Caco-2 (cell line): ENCODE results near the gene IL1RAPL1. TPM values are rescaled to one million over a fixed set of nuclear protein-coding genes. Genes with fewer than 3 reads are reported as not detected.

Experiments used
- BruUV-seq: library from RNA; stranded (reverse); fragments of 400-500 nt; replicated peaks from 2 replicates; lab custom pipeline; 2021; lab: Mats Ljungman, UMichigan
- CTCF ChIA-PET: fragments of 300-600 bp; sonication (Branson Sonifier 250); formaldehyde crosslinking; loops from one replicate; lab custom pipeline; 2022; ENCODE audit warnings: antibody characterized with exemption; lab: Charles Lee
- POLR2A ChIA-PET: fragments of 300-600 bp; sonication (Branson Sonifier 250); formaldehyde crosslinking; loops from one replicate; lab custom pipeline; 2022; ENCODE audit warnings: antibody characterized with exemption; lab: Charles Lee
- DNase-seq, 2 experiments: peaks; one replicate each; pipeline versions ENCODE4 v3.0.0 to v3.0.0-alpha.2; 2020 to 2022
- H3K27me3 ChIP-seq: replicated peaks from 2 replicates; pipeline ENCODE4 v1.6.0; 2011; ENCODE audit warnings: low read length; ENCODE audit not compliant: control insufficient read depth, insufficient read depth
- H3K36me3 ChIP-seq: 2 replicates; pipeline ENCODE4 v1.5.1; 2011; ENCODE audit warnings: low read length; ENCODE audit not compliant: control insufficient read depth, insufficient read depth
- H3K4me1 ChIP-seq: fragments of 250-450 bp; sonication (Bioruptor Pico); 2 replicates; pipeline ENCODE4 v1.5.1; 2020; ENCODE audit warnings: mild to moderate bottlenecking
- H3K4me3 ChIP-seq: 2 replicates; pipeline ENCODE4 v1.5.1; 2011; ENCODE audit warnings: low read depth, mild to moderate bottlenecking, control low read depth, low read length
- H3K9me3 ChIP-seq: fragments of 250-450 bp; sonication (Bioruptor Pico); 2 replicates; pipeline ENCODE4 v1.5.1; 2020; ENCODE audit warnings: mild to moderate bottlenecking, moderate library complexity
- H3K27ac Mint-ChIP-seq: one replicate; pipeline ENCODE4 v1.8.0; 2022; ENCODE audit warnings: mixed read lengths; ENCODE audit not compliant: unreplicated experiment
- H3K27me3 Mint-ChIP-seq: one replicate; pipeline ENCODE4 v1.8.0; 2022; ENCODE audit warnings: mixed read lengths; ENCODE audit not compliant: insufficient read depth, unreplicated experiment
- H3K36me3 Mint-ChIP-seq: one replicate; pipeline ENCODE4 v1.8.0; 2022; ENCODE audit warnings: mild to moderate bottlenecking, mixed read lengths; ENCODE audit not compliant: insufficient read depth, unreplicated experiment
- H3K4me1 Mint-ChIP-seq: one replicate; pipeline ENCODE4 v1.8.0; 2022; ENCODE audit warnings: low read depth, mixed read lengths; ENCODE audit not compliant: unreplicated experiment
- H3K4me3 Mint-ChIP-seq: one replicate; pipeline ENCODE4 v1.8.0; 2022; ENCODE audit warnings: mild to moderate bottlenecking, moderate library complexity, mixed read lengths; ENCODE audit not compliant: unreplicated experiment
- H3K9me3 Mint-ChIP-seq: one replicate; pipeline ENCODE4 v1.8.0; 2022; ENCODE audit warnings: mixed read lengths; ENCODE audit not compliant: unreplicated experiment
- CTCF ChIP-seq, 2 experiments: fragments of 200-600 bp in 1 of 2; IDR thresholded peaks; 1 replicate in 1 of 2; 2 replicates in 1 of 2; pipeline versions ENCODE4 v1.5.1 to v1.8.0; 2011 to 2022; ENCODE audit warnings: antibody characterized with exemption in 1 of 2, control low read depth in 1 of 2, inconsistent platforms in 1 of 2, low read depth in 1 of 2, low read length in 1 of 2, mild to moderate bottlenecking in 1 of 2, moderate library complexity in 1 of 2; ENCODE audit not compliant: insufficient read depth in 1 of 2, severe bottlenecking in 1 of 2, unreplicated experiment in 1 of 2
- intact Hi-C: fragments of 100-400 bp; cut with micrococcal nuclease; formaldehyde crosslinking; loops from one replicate; pipeline ENCODE4 v1.10.0; 2022; ENCODE audit not compliant: unreplicated experiment
- total RNA-seq: library from RNA; stranded (reverse); gene quantifications from 2 replicates; pipeline ENCODE4 v1.2.3, GENCODE V29; 2022

The IL1RAPL1 gene
- total RNA-seq, 1 experiment from 2014 or later = not detected

DNA sequence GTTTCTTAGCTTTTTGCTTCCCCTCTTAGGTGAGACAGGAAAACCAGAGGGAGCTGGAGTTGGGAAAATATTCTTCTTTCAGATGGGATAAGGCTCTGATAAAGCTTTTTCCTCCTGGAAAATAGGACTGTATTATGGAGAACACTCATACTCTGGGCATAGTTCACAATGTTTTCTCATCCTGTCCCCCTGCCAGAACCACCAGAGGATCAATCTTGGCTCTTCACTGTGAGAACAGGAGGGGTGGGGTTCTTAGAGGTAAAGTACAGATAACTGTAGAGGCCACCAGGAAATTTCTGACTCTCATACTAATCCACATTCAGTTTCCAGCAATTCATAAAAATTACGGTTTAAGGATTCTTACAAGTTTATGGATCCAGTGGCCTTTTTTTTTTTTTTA is 966.3 kb downstream of the IL1RAPL1 start:
- Histone ChIP-seq H3K4me1 (peaks cover 12% of the 10 kb centered on the region), H3K36me3 (no peaks in the 10 kb centered on the region), H3K9me3 (no peaks in the 10 kb centered on the region), H3K4me3 (no peak overlapping the region), H3K27me3 (no peaks in the 10 kb centered on the region)
- no TSS peak for BruUV-seq
- no peaks in the 10 kb centered on the region for H3K36me3 Mint-ChIP-seq
- CTCF ChIA-PET = no interaction called here
- no peak overlapping the region for H3K27ac Mint-ChIP-seq
- no peaks in the 10 kb centered on the region for H3K27me3 Mint-ChIP-seq
- POLR2A ChIA-PET = no interaction called here
- TF ChIP-seq CTCF (IDR thresholded peaks at IDR 0.05; ENCODE audit: insufficient read depth in 1 of 2, low read depth in 1 of 2, low read length in 1 of 2, severe bottlenecking in 1 of 2, unreplicated experiment in 1 of 2) = no peak
- H3K4me1 Mint-ChIP-seq = no peaks in the 10 kb centered on the region
- intact Hi-C loops = no loop called here
- H3K4me3 Mint-ChIP-seq = no peak overlapping the region
- DNase-seq = no peak
- no peaks in the 10 kb centered on the region for H3K9me3 Mint-ChIP-seq

- no peak for TF ChIP-seq CTCF (IDR thresholded peaks at IDR 0.05; ENCODE audit: insufficient read depth in 1 of 2, low read depth in 1 of 2, low read length in 1 of 2, severe bottlenecking in 1 of 2, unreplicated experiment in 1 of 2)
- no peak overlapping the region for H3K4me3 ChIP-seq
- H3K36me3 Mint-ChIP-seq = no peaks in the 10 kb centered on the region
- no TSS peak for BruUV-seq
- peaks cover 12% of the 10 kb centered on the region for H3K4me1 ChIP-seq
- H3K27me3 ChIP-seq = no peaks in the 10 kb centered on the region
- no peak overlapping the region for H3K27ac Mint-ChIP-seq
- no peaks in the 10 kb centered on the region for H3K9me3 ChIP-seq
- H3K36me3 ChIP-seq = no peaks in the 10 kb centered on the region
- ChIA-PET POLR2A (no interaction called here), CTCF (no interaction called here)
- H3K27me3 Mint-ChIP-seq = no peaks in the 10 kb centered on the region
- DNase-seq = no peak
- intact Hi-C loops = no loop called here
- H3K4me3 Mint-ChIP-seq = no peak overlapping the region
- no peaks in the 10 kb centered on the region for H3K4me1 Mint-ChIP-seq
- H3K9me3 Mint-ChIP-seq = peaks cover 4% of the 10 kb centered on the region
These were observed 968.3 kb downstream of the IL1RAPL1 start for GRCh38 chrX:29555465-29556091.

DNA sequence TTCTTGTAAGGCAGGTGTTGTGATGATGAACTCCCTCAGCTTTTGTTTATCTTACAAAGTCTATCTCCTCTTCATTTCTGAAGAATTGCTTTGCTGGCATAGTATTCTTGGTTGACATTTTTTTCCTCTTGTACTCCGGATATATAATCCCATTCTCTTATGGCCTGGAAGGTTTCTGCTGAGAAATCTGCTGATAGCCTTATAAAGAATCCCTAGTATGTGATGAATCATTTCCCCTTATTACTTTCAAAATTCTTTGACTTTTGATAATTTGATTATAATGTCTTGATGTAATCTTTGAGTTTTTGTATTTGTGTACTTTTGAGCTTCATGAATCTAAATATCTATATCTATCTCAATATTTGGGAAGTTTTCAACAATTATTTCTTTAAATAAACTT is 972.8 kb downstream of the IL1RAPL1 start:
- Histone ChIP-seq H3K36me3 (no peaks in the 10 kb centered on the region), H3K4me1 (peaks cover 10% of the 10 kb centered on the region), H3K4me3 (no peak overlapping the region), H3K27me3 (no peaks in the 10 kb centered on the region), H3K9me3 (no peaks in the 10 kb centered on the region)
- Mint-ChIP-seq H3K4me1 (no peaks in the 10 kb centered on the region), H3K27ac (no peak overlapping the region), H3K4me3 (no peak overlapping the region), H3K36me3 (no peaks in the 10 kb centered on the region), H3K9me3 (peaks cover 9% of the 10 kb centered on the region), H3K27me3 (no peaks in the 10 kb centered on the region)
- intact Hi-C loops = no loop called here
- no peak for TF ChIP-seq CTCF (IDR thresholded peaks at IDR 0.05; ENCODE audit: insufficient read depth in 1 of 2, low read depth in 1 of 2, low read length in 1 of 2, severe bottlenecking in 1 of 2, unreplicated experiment in 1 of 2)
- BruUV-seq = no TSS peak
- ChIA-PET CTCF (no interaction called here), POLR2A (no interaction called here)
- DNase-seq = no peak
